HG03354 (cell line): ENCODE measurements around the gene HAPLN3.
"Not testable (repeated sequence)": the region's sequence is repeated elsewhere in the genome, so short reads cannot be mapped to it uniquely, and the experiment has no call there.

Experiments used
- ATAC-seq: cut with Tn5 transposase; IDR thresholded peaks from one replicate; pipeline ENCODE4 v1.9.1; 2021; ENCODE audit warnings: mild to moderate bottlenecking; ENCODE audit not compliant: unreplicated experiment, poor library complexity, severe bottlenecking

HAPLN3 gene

GRCh38 chr15:88894819-88895767 lies at the start of gene HAPLN3:
Gene HAPLN3, minus strand, starts transcription at chr15:88895544. Its CDS starts 8,246 bp downstream, at chr15:88887298.
- ATAC-seq: peak; percentile 66

DNA sequence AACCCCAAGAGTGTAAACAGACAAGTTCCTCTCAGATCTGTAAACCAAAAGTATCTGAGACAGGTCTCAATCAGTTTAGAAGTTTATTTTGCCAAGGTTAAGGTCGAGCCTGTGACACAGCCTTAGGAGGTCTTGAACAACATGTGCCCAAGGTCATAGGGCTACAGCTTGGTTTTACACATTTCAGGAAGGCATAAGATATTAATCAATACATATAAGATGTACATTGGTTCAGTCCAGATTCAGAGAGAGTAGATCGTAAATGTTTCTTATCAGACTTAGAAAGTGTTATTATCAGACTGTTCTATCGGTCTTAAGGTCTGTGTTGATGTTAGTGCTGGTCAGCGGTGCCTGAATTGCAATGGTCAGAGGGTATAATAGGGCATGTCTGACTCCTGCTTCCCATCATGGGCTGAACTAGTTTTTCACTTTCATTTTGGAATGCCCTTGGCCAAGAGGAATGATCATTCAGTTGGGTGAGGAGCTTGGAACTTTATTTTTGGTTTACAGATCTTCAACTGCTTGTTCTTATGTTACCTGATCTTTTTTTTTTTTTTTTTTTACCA lies 44.8 kb upstream of the HAPLN3 start:
- ATAC-seq: no peak

DNA sequence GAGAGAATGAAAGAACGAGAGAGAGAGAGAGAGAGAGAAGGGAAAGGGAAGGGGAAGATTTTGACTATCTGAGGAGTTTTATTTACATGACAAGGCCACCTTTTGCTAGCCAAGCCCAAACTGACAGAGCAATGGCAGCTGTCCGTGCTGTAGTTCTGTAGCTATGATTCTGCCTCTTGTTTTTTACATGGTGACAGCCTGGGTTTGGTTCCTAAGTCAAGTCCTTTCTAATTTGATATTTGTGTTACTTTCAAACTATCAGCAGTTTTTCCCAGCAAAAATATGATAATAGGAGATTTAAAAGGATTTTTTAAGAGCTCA lies 44.1 kb upstream of the HAPLN3 start:
- ATAC-seq: no peak

GRCh38 chr15:88938802-88939485 lies 43.6 kb upstream of the HAPLN3 start:
- ATAC-seq: no peak

DNA sequence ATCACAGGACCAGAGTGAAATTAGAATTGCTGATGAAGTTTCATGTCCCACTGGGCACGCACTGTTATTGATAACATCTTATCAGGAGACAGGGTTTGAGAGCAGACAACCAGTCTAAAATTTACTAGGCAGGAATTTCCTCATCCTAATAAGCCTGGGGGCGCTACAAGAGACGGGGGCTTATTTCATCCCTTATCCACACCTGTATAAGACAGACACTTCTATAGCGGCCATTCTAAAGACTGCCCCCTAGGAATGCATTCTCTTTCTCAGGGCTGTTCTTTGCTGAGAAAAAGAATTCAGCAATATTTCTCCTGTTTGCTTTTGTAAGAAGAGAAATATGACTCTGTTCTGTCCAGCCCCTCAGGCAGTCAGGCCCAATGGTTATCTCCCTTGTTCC lies 39.1 kb upstream of the HAPLN3 start:
- ATAC-seq: not testable (repeated sequence)

DNA sequence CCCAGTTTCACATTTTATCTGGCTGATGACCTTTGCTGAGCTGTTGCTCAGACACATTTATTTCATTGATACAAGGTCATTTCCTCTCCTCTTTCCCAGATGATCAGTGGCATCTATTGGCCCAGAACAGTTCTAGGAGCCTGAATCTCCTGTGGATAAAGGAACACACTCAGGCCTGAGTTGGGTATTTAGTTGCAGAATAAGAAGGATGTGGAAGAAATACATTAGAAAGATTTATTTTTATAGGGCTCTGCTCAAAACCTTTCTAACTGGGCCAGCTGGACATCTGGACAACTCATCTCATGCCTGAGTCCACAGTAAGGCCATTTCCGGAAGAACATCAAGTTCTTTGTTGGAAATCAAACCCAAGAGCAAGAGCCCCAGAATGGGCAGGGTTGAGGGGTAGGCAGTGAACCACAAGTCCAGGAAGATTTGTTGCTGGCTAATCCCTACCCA lies 37.6 kb upstream of the HAPLN3 start:
- no peak for ATAC-seq

GRCh38 chr15:88932271-88932874 lies 37.0 kb upstream of the HAPLN3 start:
- ATAC-seq: no peak

DNA sequence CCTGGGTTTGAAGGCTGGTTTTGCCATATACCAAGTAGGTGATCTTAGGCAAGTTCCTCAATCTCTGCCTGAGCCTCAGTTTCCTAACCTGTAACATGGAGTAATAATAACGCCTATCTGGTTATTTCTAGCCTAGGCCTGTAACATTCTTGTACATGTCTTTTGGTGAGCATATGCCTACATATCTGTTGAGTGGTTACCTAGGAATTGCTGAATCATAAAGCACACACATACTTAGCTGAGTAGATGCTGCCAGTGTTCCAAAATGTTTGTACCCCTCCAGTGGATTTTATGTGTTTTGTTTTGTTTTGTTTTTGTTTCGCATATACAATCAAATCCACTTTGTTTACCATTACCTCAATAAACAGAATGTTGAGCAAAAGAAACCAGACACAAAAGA lies 35.2 kb upstream of the HAPLN3 start:
- ATAC-seq: no peak

- ATAC-seq: not testable (repeated sequence)
Observed at GRCh38 chr15:88929358-88930098, 34.2 kb upstream of the HAPLN3 start.

- ATAC-seq: not testable (repeated sequence)
Observed at GRCh38 chr15:88928192-88928591, 32.8 kb upstream of the HAPLN3 start.

DNA sequence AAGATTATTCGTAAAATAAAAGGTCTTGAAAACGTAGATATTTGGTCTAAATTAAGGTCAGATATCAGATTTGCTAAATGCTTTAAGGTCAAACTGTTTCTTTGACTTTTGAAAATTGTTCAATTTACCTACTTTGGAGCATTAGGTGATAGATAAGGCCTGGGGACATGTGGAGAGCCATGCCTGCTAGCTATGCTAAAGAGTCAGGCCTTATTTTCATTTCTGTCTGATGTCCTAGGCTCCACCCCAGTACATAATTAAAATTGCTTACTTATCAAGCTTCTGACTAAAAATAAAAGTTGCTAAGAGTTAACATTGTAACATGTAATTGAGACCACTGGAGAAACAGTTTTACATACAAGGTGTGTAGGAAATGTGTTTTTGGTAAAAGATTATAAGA lies 30.3 kb upstream of the HAPLN3 start:
- ATAC-seq: not testable (repeated sequence)

GRCh38 chr15:88920892-88921435 lies 25.6 kb upstream of the HAPLN3 start:
- peak; percentile 71 for ATAC-seq

DNA sequence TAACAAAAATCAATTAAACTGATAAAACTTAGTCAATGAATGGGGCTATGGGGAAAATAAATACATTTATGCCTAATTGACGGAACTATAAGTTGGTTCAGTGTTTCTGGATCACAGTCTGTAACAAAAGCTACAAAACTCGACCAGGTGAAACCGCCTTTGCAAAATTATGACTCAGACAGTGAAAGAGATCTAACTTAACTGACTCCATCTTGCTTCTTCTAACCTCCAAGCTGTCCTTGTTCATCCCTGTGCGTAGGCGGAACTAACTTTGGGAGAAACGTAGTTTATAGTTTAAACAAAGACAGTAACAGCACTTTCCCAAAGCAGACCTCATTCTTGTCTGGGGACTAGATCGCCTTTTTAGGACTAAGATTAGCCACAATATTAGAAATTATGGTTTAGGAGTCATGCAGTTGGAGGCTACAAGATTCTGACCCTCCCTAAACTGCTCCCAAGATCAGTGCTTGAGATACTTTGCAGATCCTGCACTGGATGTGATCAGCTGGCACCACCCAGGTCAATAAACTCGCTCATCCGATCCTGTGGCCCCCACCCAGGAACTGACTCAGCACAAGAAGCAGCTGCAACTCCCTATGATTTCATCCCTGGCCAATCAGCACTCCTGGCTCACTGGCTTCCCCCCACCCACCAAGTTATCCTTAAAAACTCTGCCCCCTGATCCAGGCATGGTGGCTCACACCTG lies 25.0 kb upstream of the HAPLN3 start:
- no peak for ATAC-seq

DNA sequence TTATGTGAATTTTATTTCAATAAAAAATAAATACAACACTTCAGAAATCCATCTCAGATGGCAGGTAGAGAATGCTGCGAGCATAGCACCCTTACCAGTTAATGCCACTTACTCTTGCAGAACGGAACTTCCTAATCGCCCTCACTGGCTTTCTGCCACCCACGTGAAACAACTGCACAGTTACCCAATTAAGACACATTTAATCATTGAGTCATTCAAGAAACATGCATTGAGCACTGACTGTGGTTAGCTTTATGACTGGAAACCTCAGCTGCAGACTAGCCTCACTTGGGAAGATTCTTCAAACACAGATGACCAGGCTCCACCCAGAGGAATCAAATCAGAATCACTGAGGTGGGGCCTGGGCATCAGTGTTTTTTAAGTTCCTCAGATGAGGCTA lies 23.4 kb upstream of the HAPLN3 start:
- peak; percentile 75 for ATAC-seq

GRCh38 chr15:88917760-88918159 lies 22.4 kb upstream of the HAPLN3 start:
- ATAC-seq: no peak

- ATAC-seq: no peak
Observed at GRCh38 chr15:88915354-88915753, 20.0 kb upstream of the HAPLN3 start.

GRCh38 chr15:88913850-88914169 lies 18.5 kb upstream of the HAPLN3 start:
- no peak for ATAC-seq

- ATAC-seq: peak; percentile 85
Observed at GRCh38 chr15:88913017-88913849, 17.9 kb upstream of the HAPLN3 start, which contains the start of gene MFGE8. Gene MFGE8, minus strand, starts transcription at chr15:88913379. Its CDS starts 60 bp downstream, at chr15:88913319.
